Ovary (tissue), 3 donors: ENCODE measurements around the gene NFKBIE.

Experiments
- CTCF ChIP-seq, 3 donors: fragments of 450-650 bp in 2 of 3; fragments of 200-600 bp in 1 of 3; IDR thresholded peaks; one replicate each; pipeline versions ENCODE4 v1.5.1 to v1.8.0; 2016 to 2022; ENCODE audit warnings: antibody characterized with exemption in 3 of 3, mild to moderate bottlenecking in 1 of 3
- EP300 ChIP-seq: sonication (generic); formaldehyde crosslinking; IDR thresholded peaks from one replicate; pipeline ENCODE4 v1.6.1; 2017; ENCODE audit warnings: antibody characterized with exemption
- POLR2A ChIP-seq: fragments of 450-650 bp; IDR thresholded peaks from one replicate; pipeline ENCODE4 v1.6.1; 2017; ENCODE audit warnings: antibody characterized with exemption, mild to moderate bottlenecking, moderate library complexity
- donor health status: DM: no; HTN: no; CAD: no.

GRCh38 chr6:44250067-44250717, 15.2 kb downstream of the NFKBIE start:
- TF ChIP-seq POLR2A: no peak
- no peak for TF ChIP-seq CTCF (IDR thresholded peaks at IDR 0.05)
- TF ChIP-seq EP300: no peak
